H54 (cell line): ENCODE data around the gene ATP5F1B.

Experiments
- DNase-seq: peaks from one replicate; pipeline ENCODE4 v3.0.0; 2011; ENCODE audit warnings: low spot score, mixed read lengths; ENCODE audit not compliant: insufficient read length
- FAIRE-seq: peaks from 3 replicates; lab custom pipeline; 2011; peaks lifted over from hg19 to GRCh38; lab: Jason Lieb, UNC
- POLR2A ChIP-seq: IDR thresholded peaks from 2 replicates; pipeline ENCODE4 v1.6.1; 2011; ENCODE audit warnings: low read depth, mild to moderate bottlenecking, low read length

ATP5F1B gene

DNA sequence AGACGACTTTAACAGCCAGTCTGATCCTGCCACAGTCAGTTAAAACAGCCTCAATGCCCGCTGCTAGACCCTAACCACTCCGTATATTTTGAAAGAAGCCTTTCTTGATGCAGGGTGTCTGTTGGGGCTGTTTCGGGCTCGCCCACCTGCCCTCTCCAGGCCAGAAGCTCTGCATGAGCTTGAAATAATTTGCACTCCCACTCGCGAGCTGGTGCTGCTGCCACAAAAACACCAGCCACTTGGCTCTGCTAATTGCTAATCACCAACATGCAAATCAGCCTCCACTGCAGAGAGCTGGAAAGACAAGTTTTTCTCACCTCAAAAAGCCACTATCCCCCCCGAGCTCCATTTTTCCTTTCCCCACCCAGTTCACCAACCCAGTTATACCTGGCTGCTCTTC, 31.2 kb downstream of the ATP5F1B start:
- TF ChIP-seq POLR2A: no peak
- FAIRE-seq: no peak

DNA sequence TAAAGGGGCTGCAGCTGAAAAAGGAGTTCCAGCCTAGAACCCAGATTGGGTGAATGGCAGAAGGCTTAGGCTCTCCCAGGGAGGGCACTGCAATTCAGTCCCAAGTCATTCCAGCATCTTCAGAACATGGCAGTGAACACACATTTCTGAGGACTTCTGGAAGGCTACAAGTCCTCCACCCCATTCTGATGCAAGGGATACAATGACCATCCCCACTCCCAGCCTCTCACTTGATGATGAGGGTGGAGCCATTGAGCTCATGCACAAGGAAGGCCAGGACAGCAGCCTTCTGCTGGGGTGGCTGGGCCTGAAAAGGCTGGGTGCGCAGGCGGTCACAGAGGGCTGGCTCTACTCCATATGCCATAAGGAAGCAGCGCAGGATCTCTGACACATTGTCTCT, 41.4 kb downstream of the ATP5F1B start:
- FAIRE-seq (no peak), DNase-seq (no peak)
- no peak for TF ChIP-seq POLR2A

More for the DNA sequence above, 31.2 kb downstream of the ATP5F1B start:
- DNase-seq: no peak

GRCh38 chr12:56602239-56602638, 43.5 kb downstream of the ATP5F1B start:
- FAIRE-seq: no peak
- no peak for TF ChIP-seq POLR2A
- no peak for DNase-seq

DNA sequence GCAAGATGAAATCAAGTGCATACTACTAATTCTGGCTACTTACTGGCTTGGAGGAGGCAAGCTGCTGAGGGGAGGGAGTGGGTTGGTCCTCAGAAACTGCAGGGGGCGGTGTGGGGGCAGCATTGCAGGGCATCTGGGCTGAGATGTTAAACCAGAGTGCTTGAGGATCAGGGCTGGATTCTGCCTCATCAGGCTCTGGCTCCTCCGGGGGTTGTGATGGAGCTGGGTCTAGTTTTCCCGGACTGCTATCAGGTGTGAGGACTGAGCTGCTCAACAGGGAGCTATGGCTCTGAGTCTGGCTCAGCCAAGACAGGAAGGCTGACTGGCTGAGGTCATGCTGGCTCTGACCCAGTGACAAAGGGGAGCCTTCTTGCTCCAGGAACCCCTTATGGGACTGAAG, 44.3 kb downstream of the ATP5F1B start:
- FAIRE-seq: no peak
- DNase-seq: no peak
- no peak for TF ChIP-seq POLR2A

DNA sequence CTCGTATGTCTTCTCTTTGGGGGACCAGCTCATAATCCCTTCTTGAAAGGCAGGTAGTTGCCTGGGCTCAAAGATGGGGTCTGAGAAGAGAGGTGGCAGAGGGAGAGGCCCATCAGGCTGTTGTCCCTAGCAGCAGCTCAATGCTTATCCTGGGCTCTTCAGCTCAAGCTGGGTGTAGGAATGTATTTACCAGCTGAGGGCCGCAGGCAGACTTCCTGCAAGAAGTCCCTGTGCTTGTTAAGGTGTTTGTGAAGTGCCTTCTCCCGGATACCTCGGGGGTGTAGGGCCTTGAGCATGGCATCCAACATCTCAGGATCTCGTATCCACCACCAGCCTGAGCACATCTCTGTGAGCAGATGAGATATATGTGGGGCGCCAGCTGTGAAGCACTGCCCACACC, 45.0 kb downstream of the ATP5F1B start:
- no peak for DNase-seq
- TF ChIP-seq POLR2A: no peak
- no peak for FAIRE-seq

DNA sequence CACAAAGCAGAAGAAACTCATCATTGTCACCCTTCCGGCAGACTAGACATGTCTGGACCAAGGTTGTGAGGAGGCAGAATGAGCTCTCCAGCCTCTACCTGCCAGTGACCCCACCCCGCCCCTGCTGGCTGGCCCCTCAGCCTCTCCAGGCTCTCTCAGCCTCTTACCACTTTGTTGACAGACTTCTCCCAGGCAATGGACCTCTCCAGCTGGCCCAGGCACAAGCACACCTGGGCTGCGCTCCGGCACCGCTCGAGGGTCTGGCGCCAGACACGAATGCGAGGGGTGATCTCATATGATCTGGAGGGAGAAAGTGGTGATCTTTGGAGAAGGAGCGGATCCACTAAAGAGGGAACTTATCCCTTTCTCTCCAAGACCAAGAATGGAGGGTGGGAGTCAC, 46.0 kb downstream of the ATP5F1B start:
- no peak for DNase-seq
- no peak for FAIRE-seq
- no peak for TF ChIP-seq POLR2A

DNA sequence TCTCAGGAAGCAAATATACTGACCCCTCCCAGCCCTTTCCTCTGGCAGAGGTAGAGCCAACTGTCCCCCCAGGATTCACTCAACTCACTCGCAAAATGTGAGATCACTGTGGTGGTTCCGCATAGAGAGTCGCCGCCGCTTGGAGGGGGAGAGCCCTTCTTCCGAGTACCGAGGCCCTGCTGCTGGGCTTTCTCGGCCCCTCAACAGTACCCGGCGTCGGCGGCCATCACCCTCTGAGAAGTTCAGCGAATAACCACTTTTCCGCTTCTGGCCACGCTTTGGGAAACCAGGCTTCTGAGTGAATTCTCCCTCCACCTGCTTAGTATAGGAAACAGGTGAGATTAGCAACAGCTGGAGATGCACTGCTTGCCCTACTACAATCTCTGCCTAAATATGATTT, 46.7 kb downstream of the ATP5F1B start:
- DNase-seq (no peak), FAIRE-seq (no peak)
- no peak for TF ChIP-seq POLR2A

DNA sequence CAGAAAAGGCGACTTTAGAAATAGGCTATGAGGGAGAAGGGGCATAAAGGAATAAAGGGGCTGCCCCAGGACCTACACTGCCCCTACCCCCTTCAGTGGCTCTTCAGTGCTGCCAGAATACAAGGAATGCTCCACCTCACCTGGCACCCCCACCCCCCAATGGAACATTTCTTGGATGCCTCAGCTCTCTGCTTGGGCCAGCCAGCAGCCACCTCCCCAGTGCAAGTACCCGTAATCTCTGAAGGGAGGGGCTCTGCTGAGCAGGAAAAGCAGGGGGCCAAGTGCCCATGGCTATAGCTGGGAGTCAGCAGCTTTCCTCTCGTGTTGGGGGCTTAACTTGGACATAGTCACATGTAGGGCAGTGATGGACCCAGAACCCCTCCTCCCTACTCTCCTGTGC, 49.0 kb downstream of the ATP5F1B start:
- FAIRE-seq: no peak
- no peak for TF ChIP-seq POLR2A
- DNase-seq: no peak

DNA sequence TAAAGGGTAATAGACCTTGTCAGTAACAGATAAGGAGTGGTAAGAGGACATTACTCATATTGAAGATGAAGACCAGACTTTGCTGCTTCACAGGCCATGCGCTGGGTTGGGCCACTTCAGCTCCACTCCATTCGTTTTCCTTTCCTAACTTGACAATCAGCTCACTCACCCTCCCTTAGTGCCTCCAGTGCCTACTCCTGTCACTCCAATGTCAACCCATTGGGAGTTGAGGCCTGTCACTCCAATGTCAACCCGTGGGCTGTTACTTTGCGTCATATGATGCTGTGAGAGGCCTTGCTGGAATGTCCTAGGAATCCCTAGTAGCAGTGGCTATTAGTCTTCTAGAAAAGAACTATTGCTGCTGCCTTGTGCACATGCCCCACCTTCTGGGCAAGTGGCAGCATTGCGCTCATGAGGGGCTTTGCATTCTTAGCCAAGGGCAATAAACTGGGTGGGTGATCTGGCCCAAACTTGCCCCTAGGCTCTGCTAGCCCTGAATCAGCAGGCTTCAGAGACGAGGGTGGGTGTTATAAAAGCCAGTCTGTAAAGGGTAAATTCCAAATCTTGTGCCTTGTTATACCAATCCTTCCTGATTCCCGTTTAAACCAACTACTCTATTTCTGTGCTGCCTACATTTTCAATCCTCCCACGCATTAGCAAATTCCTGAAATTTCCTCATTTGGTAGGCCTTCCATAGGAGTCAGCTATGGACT, 51.7 kb downstream of the ATP5F1B start:
- peak; percentile 73 for DNase-seq
- no peak for FAIRE-seq

DNA sequence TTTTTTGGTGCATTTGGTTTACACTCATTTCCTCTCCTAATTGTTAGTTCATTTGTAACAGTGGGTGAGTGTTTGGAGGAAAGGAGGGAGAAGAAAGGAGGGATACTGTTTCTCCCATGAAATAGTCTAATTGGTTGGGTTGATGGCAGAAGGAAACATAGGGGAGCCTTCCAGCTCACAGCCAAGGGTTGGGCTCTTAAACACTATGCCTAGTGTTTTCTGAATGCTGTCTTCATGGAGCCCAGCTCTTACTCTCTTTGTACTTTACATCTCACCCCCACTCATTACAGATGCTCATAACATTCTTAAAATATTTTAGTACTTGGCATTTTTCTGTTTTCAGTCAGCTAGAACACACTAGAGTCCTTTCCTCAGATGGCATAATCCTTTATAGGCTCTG, 53.8 kb downstream of the ATP5F1B start:
- DNase-seq: no peak
- FAIRE-seq: no peak
- TF ChIP-seq POLR2A: no peak

More for the DNA sequence above, 51.7 kb downstream of the ATP5F1B start:
- TF ChIP-seq POLR2A: no peak

GRCh38 chr12:56591126-56591525, 54.7 kb downstream of the ATP5F1B start:
- no peak for FAIRE-seq
- DNase-seq: no peak
- TF ChIP-seq POLR2A: no peak

DNA sequence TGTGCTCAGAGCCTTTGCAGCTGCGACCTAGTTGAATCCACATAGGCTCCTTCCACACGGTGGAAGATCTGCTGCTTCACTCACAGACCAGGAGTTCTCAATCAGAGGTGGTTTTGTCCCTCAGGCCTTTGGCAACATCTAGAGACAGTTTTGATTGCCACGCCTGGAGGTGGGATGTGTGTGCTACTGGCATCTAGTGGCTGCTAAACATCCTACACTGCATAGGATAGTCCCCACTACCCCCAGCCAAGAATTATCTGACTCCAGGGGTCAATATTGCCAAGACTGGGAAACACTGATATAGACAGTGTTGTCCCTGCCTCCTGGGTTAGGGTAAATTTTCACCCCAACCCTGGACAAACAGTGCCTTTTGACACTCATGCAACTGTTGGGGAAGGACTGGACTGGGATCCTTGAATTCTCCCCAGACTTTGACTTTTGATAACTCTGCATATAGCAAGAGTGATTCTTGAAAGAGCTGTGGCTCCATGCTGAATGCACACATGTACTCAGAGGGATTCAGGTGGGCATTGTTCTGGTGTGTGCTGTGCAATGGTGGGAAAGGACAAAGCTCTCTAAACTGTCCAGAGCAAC, 55.5 kb downstream of the ATP5F1B start:
- no peak for DNase-seq
- TF ChIP-seq POLR2A: no peak
- FAIRE-seq: no peak

GRCh38 chr12:56589783-56590182, 56.0 kb downstream of the ATP5F1B start:
- no peak for DNase-seq
- TF ChIP-seq POLR2A: no peak
- no peak for FAIRE-seq
